Measurements from ENCODE around the gene PMFBP1. TPM values are rescaled to one million over a fixed set of nuclear protein-coding genes. Genes with fewer than 3 reads are reported as not detected.

Gene PMFBP1
- total RNA-seq, 1 donor from 2014 or later = not detected

DNA sequence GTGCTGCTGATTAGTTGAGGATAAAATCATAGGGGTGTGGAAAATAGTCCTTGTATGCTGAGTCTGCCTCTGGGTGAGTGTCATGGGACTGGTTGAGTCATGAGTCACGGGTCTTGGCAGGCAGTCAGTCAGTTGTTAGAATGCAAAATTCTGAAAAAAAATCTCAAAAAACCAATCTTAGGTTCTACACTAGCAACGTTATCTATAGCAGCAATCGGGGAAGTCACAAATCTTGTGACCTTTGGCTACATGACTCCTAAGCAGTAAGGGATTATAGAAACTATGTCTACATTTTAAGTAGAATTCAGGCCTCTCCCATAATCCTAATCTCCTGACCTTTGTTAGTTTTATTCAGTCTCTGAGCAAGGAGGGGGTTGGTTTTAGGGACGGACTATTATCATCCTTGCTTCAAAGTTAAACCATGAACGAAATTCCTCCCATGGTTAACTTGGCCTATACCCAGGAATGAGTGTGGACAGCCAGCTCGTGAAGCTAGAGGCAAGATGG is 18.0 kb upstream of the PMFBP1 start:
- peak; percentile 10 for DNase-seq (ENCODE audit: low read depth)

DNA sequence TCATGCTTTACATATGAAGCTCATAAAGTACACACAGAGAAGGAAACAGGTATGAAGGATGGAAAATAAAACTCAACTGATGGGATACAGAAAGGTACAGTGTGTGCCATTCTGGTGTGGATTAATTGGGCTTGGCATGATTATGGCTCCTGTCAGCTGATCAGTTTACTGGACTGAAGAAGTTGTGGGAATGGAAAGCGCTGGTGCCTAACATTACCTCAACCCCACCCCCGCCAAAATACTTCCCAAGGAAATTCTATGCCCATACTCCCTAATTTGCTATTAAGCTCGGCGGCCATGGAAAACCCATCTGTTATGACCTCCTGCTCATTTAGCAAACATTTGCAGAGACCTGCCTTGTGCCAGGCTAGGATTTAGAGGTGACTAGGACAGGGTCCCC is 16.6 kb upstream of the PMFBP1 start:
- DNase-seq (ENCODE audit: low read depth) = no peak

DNA sequence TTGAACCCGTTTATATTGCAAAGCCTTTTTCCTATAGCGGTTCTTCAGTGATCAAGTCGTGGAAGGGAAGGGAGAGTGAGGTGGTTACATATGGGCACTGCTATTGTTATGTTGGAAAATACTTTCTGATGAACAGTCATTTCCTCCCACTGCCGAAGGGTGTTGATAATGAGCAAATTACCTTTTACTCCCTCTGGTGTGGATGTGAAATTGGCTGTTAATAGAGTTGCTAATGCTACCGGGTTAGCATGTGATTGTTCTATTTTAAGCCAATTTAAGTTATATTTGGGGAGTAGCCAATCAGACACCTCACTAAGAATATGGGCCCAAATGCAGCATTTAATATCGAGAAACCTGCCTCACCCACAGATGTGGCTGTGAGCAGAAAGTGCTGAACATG is 15.6 kb upstream of the PMFBP1 start:
- no peak for DNase-seq (ENCODE audit: low read depth)

DNA sequence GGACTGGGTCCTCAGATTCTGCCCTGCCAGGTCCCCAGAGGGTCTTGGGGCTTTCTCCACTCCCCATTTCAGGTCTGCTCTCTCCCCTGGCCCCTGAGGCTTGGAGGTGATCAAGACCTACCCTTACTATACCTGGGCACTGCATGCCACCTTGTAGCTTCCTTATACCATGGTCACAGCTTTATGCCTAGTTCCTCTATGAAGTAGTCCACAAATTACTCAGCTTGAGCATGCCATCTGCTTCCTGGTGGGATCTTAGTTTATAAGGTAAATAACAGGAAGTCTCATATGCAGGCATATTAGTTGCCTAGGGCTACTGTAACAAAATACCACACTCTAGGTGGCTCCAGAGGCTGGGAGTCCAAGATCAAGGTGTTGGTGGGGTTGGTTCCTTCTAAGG is 11.0 kb upstream of the PMFBP1 start:
- DNase-seq (ENCODE audit: low read depth) = no peak

DNA sequence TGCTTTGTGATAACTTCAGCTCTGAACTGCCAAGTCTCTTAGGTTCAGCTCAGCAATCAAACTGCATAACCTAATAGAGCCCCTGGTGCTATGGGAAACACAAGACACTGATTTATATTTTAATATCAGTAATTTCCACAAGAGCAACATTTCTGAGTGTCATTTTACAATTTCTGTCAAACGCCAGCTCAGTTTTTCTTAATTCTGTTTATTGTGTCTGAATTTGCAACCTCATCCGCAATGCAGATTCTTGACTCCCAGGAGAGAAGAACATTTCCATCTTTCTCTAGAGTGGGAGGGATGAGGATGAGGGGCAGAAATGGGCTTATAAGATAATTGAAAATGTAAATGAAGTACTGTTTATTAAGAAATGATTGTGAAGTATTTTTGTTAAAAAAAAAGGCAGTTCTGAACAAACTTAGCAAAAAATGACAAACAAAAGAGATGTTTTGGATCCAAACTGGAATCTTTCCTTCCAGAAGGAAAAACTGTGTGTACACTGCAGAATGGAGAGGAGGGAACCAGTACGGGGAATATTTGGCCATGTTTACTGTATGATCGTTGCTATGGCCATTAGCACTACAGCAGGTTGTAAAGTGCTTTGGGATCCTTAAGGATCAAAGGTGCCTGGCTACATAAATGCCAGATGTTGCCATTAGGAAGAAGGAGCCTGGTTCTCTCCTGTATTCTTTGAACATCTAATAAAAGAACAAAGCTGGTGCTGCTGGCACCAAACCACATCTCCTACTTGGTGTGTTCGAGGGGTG is 7.4 kb upstream of the PMFBP1 start:
- no peak for DNase-seq (ENCODE audit: low read depth)

DNA sequence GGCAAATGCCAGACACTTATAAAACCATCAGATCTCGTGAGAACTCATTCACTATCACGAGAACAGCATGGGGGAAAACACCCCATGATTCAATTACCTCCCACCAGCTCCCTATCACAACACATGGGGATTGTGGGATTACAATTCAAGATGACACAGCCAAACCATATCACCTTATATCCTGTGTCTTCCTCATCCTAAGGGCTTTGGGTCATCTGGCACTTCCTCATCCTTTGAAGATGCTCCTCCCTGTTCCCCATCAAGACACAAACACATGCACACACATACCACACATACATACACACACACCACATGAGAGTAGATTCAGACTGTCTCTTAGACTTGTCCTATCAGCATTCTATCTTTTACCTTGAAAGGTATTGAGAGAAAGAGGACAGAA is 2.8 kb upstream of the PMFBP1 start:
- DNase-seq (ENCODE audit: low read depth) = no peak

DNA sequence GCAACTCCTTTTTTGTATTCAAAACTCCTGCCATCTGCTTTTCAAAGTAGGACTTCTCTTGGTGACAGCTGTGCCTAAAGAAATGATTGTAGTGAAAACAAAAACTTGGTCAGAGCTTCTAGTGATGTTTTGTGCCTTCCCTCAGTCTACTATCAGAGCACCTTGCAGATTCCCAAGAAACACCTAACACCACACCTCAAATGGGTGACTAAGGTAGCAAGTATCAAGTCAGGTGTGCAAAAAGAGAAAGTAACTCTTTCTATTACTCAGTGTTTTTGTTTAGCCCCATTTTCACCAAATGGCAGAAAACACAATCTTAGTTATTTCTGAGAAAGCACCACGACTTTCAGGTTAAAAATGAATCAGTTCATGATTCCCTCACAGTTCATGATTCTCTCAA is 2.0 kb upstream of the PMFBP1 start:
- DNase-seq (ENCODE audit: low read depth) = no peak

DNA sequence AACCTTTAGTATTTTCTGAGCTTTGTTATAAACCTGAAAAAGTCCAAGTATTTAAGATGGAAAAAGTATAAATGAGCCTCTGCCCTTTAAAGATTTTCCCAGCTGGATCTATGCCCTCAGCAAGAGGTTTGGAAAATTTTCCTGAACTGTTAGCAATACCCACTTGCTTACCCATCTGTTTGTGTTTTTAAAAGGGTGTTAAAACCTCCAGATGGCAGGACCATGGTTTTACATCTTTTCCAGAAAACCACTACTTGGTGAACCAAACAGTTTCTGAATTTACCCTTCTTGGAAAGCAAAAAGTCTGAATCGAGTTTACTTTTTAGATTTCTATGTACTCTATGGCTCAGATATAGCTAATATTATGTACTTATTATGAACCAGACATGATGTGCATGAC is 719 bp downstream of the PMFBP1 start:
- DNase-seq (ENCODE audit: low read depth) = no peak

DNA sequence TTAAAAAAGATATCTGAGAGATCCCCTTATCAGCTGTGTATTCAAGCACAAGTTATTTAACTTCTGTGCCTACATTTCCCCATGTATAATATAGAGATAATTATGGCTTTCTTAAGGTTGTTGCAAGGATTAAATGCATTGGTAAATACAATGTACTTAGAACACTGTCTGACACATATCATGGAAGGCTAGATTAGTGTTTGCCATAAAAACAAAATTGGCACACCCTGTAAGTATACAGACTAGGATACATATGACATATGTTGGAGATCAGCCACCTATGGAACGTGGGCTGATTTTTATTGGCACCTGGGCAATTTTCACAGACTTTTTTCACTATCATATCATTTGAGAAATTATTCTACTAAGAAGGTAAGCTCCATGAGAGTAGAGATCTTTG is 2.2 kb downstream of the PMFBP1 start:
- no peak for DNase-seq (ENCODE audit: low read depth)

DNA sequence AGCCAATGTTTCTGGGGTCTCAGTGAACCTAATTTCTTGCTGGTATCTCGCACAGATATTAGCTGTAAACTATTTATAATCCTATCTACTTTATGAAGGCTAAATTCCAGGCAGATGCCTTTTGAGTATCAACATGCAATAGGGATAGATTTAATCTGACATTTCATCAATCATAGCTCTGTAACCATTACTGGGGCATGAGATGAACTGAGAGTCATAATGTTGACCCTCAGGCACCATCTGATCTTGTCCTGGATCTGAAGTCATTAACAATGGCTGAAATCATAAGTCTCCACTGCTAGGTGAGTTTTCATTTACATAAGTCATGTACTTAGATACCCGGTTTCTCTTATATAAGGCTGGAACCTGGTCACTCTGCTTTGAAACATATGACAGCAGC is 3.6 kb downstream of the PMFBP1 start:
- no peak for DNase-seq (ENCODE audit: low read depth)

DNA sequence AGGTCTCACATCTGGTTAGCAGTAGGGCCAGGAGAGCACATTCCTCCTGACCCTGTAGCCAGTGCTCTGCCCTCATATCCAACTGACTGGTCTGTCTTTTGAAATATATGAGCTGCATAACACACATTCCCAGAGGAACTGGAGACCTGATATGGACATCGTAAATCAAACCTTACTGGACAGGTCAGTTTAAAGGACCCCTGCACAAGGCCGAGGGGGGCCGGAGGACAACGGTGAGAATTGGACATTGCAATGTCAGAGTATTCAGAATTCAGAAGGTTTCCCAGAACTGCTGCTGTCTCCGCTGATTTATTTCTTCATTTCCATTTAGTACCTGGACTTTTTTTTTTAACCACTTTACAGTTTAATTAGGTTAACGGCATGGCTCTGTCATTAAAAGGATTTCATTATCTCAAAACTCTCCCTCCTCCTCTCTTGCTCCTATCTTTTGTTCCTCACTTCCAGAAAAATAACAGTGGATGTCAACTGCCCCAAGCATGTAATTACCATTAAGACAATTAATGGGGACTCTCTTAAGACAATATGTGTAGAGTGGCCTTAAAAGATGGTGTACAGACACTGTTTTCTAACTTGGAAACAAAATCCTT is 4.9 kb downstream of the PMFBP1 start:
- no peak for DNase-seq (ENCODE audit: low read depth)

DNA sequence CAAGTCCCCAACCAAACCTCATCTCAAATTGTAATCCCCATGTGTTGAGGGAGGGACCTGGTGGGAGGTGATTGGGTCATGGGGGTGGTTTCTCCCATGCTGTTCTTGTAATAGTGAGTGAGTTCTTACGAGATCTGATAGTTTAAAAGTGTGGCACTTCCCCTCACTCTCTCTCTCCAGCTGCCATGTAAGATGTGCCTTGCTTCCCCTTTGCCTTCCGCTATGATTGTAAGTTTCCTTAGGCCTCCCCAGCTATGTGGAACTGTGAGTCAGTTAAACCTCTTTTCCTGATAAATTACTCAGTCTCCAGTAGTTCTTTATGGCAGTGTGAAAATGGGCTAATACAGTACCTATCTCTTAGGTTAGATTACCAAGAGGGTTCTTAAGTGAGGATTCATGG is 5.8 kb downstream of the PMFBP1 start:
- no peak for DNase-seq (ENCODE audit: low read depth)

DNA sequence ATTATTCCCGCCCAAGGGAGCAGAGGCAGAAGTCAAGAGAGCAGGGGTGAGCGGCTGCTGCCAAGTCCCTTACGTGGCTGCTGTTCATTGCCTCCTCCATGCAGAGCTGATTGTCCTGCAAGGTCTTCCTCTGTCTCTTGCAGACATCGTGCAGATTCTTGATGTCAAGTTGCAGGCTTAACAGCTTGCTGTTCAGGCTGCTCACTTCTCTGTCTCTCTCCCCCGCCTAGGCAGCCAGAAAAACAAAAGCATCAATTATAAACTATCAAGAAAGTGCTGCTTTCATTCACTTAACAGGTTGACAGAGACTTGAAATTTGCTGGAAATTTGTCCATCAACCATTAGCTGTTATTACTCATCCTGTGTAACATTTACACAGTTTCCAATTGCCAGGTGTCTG is 7.3 kb downstream of the PMFBP1 start:
- DNase-seq (ENCODE audit: low read depth) = no peak

DNA sequence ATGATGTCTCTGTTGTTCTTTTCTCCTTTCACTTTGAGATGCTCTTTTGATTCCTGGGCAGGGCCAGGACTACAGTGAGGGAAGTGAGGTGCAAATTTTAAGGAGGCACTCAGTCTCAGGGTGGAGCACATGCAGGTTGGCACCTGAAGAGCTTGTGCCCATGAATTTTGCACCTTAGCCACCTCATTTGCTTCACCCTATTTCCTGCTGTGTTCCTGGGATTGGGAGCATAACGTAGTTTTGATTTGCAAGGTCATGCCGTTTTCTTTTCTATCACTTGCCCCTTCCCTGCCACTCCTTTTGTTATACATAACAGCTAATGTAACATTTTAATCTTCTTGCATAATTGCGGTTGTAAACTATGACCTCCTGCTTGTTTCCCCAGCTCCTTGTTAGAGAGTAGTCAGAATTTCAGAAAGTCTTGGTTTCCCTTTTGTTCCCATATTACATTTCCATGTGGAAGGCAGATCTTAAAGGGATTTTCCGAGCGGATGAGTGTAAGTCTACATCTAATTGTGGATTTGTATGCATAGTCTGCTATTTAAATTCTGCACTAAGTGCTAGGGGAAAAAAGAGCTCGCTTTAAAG is 9.8 kb downstream of the PMFBP1 start:
- no peak for DNase-seq (ENCODE audit: low read depth)

DNA sequence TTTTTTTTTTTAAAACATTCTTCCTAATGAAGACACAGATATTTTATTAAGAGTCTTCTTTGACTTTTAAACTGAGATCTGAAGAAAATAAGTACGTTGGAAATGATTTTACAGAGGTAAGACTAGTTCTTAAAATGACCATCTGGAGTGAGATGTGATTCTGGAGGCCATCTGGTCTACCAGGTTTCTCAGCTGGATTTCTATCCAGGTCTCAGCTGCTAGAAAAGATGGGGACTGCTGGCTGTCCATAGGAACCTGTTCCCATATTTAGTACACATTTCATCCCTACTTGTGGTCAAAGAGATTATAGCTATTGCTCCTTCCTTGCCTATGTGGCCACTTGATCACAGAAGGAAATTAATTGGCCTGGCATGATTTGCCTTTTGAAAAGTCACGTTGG is 12.2 kb downstream of the PMFBP1 start:
- no peak for DNase-seq (ENCODE audit: low read depth)

DNA sequence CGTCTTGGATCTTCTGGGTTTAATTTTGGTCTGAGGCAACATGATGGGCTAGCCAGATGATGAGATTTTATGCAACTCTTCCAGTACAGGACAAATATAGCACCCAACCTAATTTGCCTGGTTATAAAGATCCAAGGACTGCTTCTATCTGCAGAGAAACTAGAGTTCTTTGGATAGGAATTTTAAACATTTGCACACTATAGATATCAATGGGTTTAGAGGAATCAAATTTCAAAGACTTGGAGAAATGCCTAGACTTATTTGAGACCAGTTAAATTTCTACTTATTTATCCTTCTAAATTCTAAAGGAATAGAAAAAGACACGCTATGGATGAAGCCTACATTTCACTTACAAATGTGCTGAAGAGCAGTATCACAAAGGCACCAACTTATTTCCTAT is 12.6 kb downstream of the PMFBP1 start:
- DNase-seq (ENCODE audit: low read depth) = no peak

DNA sequence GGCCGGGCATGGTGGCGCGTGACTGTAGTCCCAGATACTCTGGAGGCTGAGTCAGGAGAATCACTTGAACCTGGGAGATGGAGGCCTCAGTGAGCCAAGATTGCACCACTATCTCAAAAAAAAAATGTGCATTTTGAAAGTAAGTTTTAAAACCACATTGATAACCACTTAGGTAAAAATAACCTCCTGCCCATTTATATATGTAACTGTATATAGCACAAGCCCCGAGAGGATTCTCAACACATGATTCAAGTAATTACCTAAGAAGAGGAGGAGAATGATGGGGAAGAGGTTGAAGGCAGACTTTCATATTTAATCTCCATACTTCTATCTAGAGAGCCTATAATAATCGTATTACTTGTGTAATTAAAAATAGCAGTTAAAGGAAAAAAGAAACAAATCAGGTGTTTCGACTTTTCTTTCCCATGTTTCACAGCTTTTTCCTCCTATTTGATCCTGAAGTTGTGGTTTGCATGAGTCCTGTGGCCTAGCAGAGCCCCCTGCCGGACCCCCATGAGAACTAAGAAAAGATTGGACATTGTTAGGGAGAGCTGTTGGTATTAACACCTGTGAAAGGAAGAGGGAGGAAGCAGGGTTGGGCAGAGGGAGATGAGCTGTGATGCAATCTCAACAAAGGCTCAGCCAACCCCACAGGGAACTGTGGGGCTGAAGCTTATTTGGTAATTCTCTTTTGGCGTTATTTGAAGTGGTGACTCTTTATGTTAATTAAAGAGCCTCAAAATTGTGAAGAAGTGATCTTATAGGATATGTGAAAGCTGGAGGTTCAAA is 22.1 kb downstream of the PMFBP1 start:
- DNase-seq (ENCODE audit: low read depth) = no peak

DNA sequence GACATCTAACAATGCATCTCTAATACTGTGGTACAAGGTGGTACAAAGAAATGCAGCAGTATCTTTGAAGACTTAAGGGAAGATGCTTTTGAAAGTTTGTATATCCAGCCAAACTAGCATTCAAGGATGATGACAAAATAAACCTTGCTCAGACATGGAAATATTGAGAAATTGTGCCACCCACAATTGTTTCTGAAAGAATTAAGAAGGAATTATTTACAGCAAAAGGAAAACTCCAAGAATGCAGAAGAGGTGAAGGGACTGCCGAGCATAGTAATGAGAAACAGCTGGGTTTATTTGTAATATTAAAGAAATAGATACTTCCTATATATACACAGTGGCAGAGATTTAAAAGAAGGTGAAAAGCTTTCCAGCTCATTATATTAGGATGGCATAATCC is 29.5 kb downstream of the PMFBP1 start:
- DNase-seq (ENCODE audit: low read depth) = no peak

DNA sequence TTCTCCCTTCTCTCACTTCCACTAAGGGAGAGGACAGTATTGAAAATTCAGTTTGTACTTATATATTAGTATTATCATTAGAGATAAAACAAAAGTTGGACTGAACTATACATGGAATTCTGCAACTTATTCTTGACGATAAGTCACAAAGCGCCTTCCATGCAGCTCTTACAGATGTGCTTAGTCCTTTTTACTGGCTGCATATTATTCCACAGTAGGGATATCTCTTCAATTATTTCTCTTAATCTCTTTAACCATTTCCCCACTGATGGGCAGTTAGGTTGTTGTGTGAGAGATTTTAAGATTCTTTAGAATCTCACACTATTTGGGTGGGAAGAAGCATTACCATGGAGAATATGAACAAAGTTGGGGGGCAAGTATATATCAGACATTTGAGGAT is 32.0 kb downstream of the PMFBP1 start:
- DNase-seq (ENCODE audit: low read depth) = no peak

DNA sequence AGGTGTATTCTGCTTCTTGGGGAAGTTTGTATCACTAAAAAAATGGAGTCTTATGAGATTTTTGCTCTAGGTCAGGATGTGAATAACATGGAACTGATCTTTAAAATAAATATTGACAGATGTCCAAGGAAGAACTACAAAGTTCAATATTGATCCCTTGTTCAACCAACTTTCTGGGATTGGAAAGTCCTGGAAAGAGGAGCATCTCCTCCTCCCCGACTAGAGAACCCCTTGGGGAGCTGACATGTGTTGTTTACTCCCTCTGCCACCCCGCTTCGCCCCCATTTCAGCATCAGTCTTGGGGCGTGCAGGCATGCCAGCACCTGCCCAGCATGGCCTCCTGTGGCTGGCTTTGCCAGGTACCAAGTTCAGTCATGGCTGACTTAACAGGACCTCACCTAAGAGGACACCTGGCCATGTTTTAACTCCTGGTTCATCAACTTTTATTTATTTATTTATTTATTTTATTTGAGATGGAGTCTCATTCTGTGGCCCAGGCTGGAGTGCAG is 33.8 kb downstream of the PMFBP1 start:
- no peak for DNase-seq (ENCODE audit: low read depth)

DNA sequence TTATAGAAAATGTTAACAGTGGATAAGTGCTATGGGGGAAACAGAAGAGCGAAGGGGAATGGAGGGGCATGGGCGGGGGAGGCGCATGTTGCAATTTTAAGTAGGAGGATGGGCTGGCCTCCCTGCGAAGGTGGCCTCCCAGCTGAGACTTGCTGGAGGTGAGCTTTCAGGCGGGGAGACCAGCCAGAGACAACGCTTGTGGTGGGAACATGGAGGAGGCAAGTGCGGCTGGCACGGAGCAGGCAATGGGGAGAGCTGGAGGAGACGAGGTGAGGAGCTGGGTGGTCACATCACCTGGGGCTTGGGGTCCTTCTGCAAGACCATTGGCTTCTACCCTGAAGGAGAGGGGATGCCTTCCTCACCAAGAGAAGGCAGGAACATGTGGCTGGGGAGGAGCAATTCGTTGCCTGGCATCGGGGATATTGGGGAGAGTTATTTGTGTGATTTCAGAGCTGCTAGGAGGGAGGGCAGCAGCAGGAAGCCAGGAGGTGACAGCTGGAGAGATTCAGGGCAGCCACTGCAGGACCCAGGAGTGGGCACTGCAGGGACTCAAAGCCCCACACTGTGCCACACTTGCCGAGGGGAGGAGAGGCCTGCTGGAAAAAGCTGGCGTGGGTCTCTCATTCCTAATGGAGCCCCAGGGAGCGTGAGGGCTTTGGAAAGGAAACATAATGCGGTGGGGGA is 34.4 kb downstream of the PMFBP1 start:
- DNase-seq (ENCODE audit: low read depth) = no peak
